Lower leg skin (tissue), 4 donors: ENCODE data around the gene KCNIP4. TPM values are rescaled to one million over a fixed set of nuclear protein-coding genes. Genes with fewer than 3 reads are reported as not detected.

Experiments used
- DNase-seq, 2 donors: peaks; one replicate each; pipeline ENCODE4 v3.0.0-alpha.2; 2019; ENCODE audit warnings: low spot score in 2 of 2
- H3K4me3 ChIP-seq: fragments of 200-600 bp; sonication (generic); 2 replicates; pipeline ENCODE4 v1.5.1; 2017; ENCODE audit warnings: mild to moderate bottlenecking, low read depth; ENCODE audit not compliant: poor library complexity, severe bottlenecking
- CTCF ChIP-seq, 3 donors: fragments of 450-650 bp; IDR thresholded peaks; one replicate each; pipeline ENCODE4 v1.5.1; 2016; ENCODE audit warnings: antibody characterized with exemption in 3 of 3, mild to moderate bottlenecking in 3 of 3, moderate library complexity in 2 of 3
- POLR2A ChIP-seq, 2 donors: fragments of 450-650 bp; IDR thresholded peaks; one replicate each; pipeline ENCODE4 v1.6.1; 2016 to 2017; ENCODE audit warnings: antibody characterized with exemption in 2 of 2, mild to moderate bottlenecking in 1 of 2, moderate library complexity in 1 of 2
- WGBS, 2 donors: methylation state at CpG; one replicate each; pipeline ENCODE4 v1.1.5; 2018; 5-methylcytosine and 5-hydroxymethylcytosine counted together
- intact Hi-C: fragments of 100-400 bp; cut with DNase I; formaldehyde crosslinking; loops from one replicate; pipeline ENCODE4 v1.15.0; 2023; ENCODE audit warnings: low total_unique reads
- total RNA-seq, 4 donors: library from RNA; depleted of rRNA; stranded (reverse); fragments of >200 nt; gene quantifications; one replicate each; pipeline ENCODE4 v1.1.0, GENCODE V29; 2016

Gene KCNIP4
- total RNA-seq, 4 donors from 2014 or later: not detected

DNA sequence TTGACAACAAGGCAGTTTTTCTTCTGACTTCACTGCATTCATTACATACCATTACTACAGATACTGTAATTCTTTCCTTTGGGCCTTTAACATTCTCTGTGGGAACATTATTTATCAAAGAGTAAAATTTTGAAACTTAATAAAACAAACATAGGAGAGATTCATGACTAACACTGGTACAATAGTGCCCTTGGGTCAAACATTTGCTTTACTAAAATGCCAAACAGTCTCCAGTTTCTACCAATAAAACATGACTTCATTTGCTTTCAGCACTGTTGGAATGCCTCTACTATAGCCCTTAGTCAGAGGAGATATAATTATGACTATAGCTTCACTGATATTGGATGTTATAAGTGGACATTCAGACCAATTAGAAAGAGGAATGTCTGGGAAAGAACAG lies 766.9 kb downstream of the KCNIP4 start:
- intact Hi-C loops: no loop called here
- no peak overlapping the region for H3K4me3 ChIP-seq
- DNase-seq: no peak
- TF ChIP-seq CTCF (IDR thresholded peaks at IDR 0.05): no peak
- TF ChIP-seq POLR2A (IDR thresholded peaks at IDR 0.05): no peak

DNA sequence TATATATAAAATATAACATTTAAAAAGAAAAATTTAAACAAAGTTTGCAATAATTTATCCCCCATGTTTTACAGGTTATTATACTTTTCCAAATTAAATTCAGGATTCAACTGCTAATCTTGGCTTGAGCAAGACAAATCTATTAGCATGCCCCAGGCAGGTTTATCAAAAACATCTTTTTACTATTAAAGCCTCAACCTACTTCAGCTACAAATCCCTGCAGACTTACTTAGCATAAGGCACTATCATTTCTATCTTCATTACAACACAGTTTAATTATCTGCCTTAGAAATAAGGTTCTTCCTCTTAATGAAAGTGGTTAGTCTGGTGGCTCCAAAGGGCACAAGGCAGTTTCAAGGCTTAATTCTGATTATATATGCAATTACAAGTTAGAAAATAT lies 770.7 kb downstream of the KCNIP4 start:
- H3K4me3 ChIP-seq: no peak overlapping the region
- DNase-seq: no peak
- intact Hi-C loops: no loop called here
- TF ChIP-seq POLR2A (IDR thresholded peaks at IDR 0.05) (no peak), CTCF (IDR thresholded peaks at IDR 0.05) (no peak)

GRCh38 chr4:21177092-21177491 lies 771.5 kb downstream of the KCNIP4 start:
- 86% methylated on average over 1 of the region's 1 CpG for WGBS, 2 donors
- H3K4me3 ChIP-seq: no peak overlapping the region
- DNase-seq: no peak
- TF ChIP-seq POLR2A (IDR thresholded peaks at IDR 0.05) (no peak), CTCF (IDR thresholded peaks at IDR 0.05) (no peak)
- intact Hi-C loops: no loop called here

DNA sequence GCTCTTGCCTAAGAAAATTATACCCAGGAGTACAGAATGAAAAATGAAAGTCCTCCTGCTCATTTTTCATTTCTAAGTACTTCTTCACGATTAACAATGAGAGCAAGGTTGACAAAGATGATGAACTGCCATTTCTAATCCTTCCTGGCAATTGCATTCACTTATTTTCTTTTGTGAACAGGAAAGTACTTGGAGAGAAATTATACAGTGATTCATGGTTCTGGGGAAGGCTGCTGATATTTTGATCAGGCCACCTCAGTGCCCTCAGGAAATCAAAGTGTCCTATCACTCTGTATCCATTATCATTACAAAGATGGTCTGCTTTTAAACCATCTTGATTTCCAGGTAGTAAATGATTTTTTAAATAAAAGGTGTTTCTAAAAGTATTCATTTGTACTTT lies 780.9 kb downstream of the KCNIP4 start:
- intact Hi-C loops: no loop called here
- 45 to 63% methylated on average over 1 of the region's 1 CpG for WGBS, 2 donors
- no peak for DNase-seq
- no peak for TF ChIP-seq POLR2A (IDR thresholded peaks at IDR 0.05)
- no peak for TF ChIP-seq CTCF (IDR thresholded peaks at IDR 0.05)
- H3K4me3 ChIP-seq: no peak overlapping the region

DNA sequence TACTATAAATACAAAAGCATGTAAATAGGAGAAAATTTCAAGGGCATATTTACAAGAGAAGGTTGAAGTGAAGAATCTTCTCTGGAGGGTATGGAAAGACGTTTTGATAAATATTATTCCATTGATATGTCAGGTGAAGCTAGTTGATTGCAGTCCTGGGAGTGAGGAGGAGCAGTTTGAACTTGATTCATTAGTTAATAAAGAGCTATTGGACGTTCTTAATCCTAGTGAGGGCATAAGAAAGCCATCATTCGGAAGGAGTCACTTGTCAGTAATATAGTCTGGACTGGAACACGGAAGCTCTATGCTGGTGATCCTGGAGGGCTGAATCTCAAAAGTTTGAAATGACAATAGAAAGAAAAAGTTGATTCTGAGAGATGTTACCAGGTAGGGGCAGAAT lies 793.2 kb downstream of the KCNIP4 start:
- WGBS, 2 donors: 66 to 72% methylated on average over 4 of the region's 4 CpGs

More for the DNA sequence above, 793.2 kb downstream of the KCNIP4 start:
- intact Hi-C loops: no loop called here
- no peak overlapping the region for H3K4me3 ChIP-seq
- no peak for DNase-seq
- TF ChIP-seq CTCF (IDR thresholded peaks at IDR 0.05) (no peak), POLR2A (IDR thresholded peaks at IDR 0.05) (no peak)
